HCT116 (cell line): Measurements from ENCODE around the gene HNRNPD. TPM values are rescaled to one million over a fixed set of nuclear protein-coding genes. Genes with fewer than 3 reads are reported as not detected.

Experiments
- ATAC-seq: fragments of 200-7000 bp; cut with Tn5 transposase; 2 replicates; pipeline ENCODE4 v1.9.1; 2020; ENCODE audit warnings: mild to moderate bottlenecking, moderate library complexity
- BruUV-seq: library from RNA; stranded (reverse); fragments of 400-500 nt; replicated peaks from 2 replicates; lab custom pipeline; 2021; lab: Mats Ljungman, UMichigan
- CTCF ChIA-PET: fragments of 300-600 bp; sonication (Branson Sonifier 250); formaldehyde crosslinking; loops from one replicate; lab custom pipeline; 2021; ENCODE audit warnings: antibody characterized with exemption; lab: Charles Lee
- POLR2A ChIA-PET: fragments of 300-600, 350-600 bp; sonication (Branson Sonifier 250); formaldehyde crosslinking; loops from one replicate; lab custom pipeline; 2021; ENCODE audit warnings: antibody characterized with exemption; lab: Charles Lee
- RAD21 ChIA-PET, 2 experiments: fragments of 300-600 bp; sonication (Branson Sonifier 250); formaldehyde crosslinking; loops; one replicate each; lab custom pipeline; 2023; ENCODE audit warnings: low total read pairs in 2 of 2; ENCODE audit not compliant: uncharacterized antibody in 2 of 2, unreplicated experiment in 2 of 2, low non-redundant PET in 1 of 2; lab: Charles Lee
- DNase-seq: peaks from one replicate; pipeline ENCODE4 v3.0.0-alpha.2; 2010; ENCODE audit warnings: low read depth, low spot score
- H2AFZ ChIP-seq: fragments of 200-600 bp; shearing (Covaris generic), sonication (generic); 2 replicates; pipeline ENCODE4 v1.6.1; 2017; ENCODE audit warnings: low read depth, mixed run types, mixed read lengths, antibody characterized with exemption, low read length; ENCODE audit not compliant: poor library complexity, severe bottlenecking
- H3K27ac ChIP-seq: 2 replicates; pipeline ENCODE4 v1.5.1; 2012; ENCODE audit warnings: low read depth, low read length
- H3K27me3 ChIP-seq: fragments of 200-600 bp; sonication (generic); 2 replicates; pipeline ENCODE4 v1.6.1; 2016; ENCODE audit warnings: mixed run types, low read length, mixed read lengths; ENCODE audit not compliant: insufficient read depth
- H3K36me3 ChIP-seq, 2 experiments: fragments of 200-500 bp in 1 of 2; fragments of 200-600 bp in 1 of 2; sonication (Bioruptor generic) in 1 of 2; sonication (generic) in 1 of 2; 2 replicates each; pipeline versions ENCODE4 v1.5.1 to v1.6.1; 2014 to 2016; ENCODE audit warnings: low read length in 2 of 2, inconsistent platforms in 1 of 2, mixed read lengths in 1 of 2, mixed run types in 1 of 2; ENCODE audit not compliant: insufficient read depth in 2 of 2, control insufficient read depth in 1 of 2
- H3K4me1 ChIP-seq, 2 experiments: fragments of 200-600 bp in 1 of 2; sonication (generic) in 1 of 2; 2 replicates each; pipeline versions ENCODE4 v1.5.1 to v1.6.1; 2012 to 2017; ENCODE audit warnings: low read length in 2 of 2, inconsistent platforms in 1 of 2, mild to moderate bottlenecking in 1 of 2, mixed read lengths in 1 of 2, mixed run types in 1 of 2, moderate library complexity in 1 of 2; ENCODE audit not compliant: insufficient read depth in 2 of 2, control insufficient read depth in 1 of 2
- H3K4me2 ChIP-seq: fragments of 200-600 bp; sonication (generic); 2 replicates; pipeline ENCODE4 v1.6.1; 2017; ENCODE audit warnings: mixed run types, low read length, mixed read lengths
- H3K4me3 ChIP-seq, 2 experiments: fragments of 200-600 bp in 1 of 2; sonication (generic) in 1 of 2; replicated peaks in 1 of 2; 2 replicates each; pipeline ENCODE4 v1.5.1; 2011 to 2016; ENCODE audit warnings: low read length in 2 of 2, control low read depth in 1 of 2, low read depth in 1 of 2, mild to moderate bottlenecking in 1 of 2, mixed read lengths in 1 of 2, mixed run types in 1 of 2
- H3K79me2 ChIP-seq: fragments of 200-600 bp; sonication (generic); 2 replicates; pipeline ENCODE4 v1.6.1; 2017; ENCODE audit warnings: mild to moderate bottlenecking, mixed run types, low read length, moderate library complexity, mixed read lengths; ENCODE audit not compliant: insufficient read depth
- H3K9ac ChIP-seq: fragments of 200-600 bp; sonication (generic); 2 replicates; pipeline ENCODE4 v1.6.1; 2016; ENCODE audit warnings: low read length, mixed read lengths
- H3K9me2 ChIP-seq: fragments of 200-600 bp; sonication (generic), shearing (Covaris generic); 2 replicates; pipeline ENCODE4 v1.6.1; 2017; ENCODE audit warnings: mixed run types, mild to moderate bottlenecking, moderate library complexity; ENCODE audit not compliant: insufficient read depth
- H3K9me3 ChIP-seq, 2 experiments: fragments of 200-500 bp in 1 of 2; fragments of 200-600 bp in 1 of 2; sonication (Bioruptor generic) in 1 of 2; sonication (generic) in 1 of 2; 2 replicates each; pipeline ENCODE4 v1.6.1; 2014 to 2017; ENCODE audit warnings: low read length in 2 of 2, mixed read lengths in 2 of 2, inconsistent platforms in 1 of 2, low read depth in 1 of 2, mild to moderate bottlenecking in 1 of 2, mixed run types in 1 of 2, moderate library complexity in 1 of 2; ENCODE audit not compliant: control insufficient read depth in 1 of 2, insufficient read depth in 1 of 2
- H4K20me1 ChIP-seq: fragments of 200-600 bp; sonication (generic), shearing (Covaris generic); 2 replicates; pipeline ENCODE4 v1.6.1; 2017; ENCODE audit warnings: mixed run types, mild to moderate bottlenecking, moderate library complexity; ENCODE audit not compliant: insufficient read depth
- EGR1 ChIP-seq: IDR thresholded peaks from 2 replicates; pipeline ENCODE4 v1.6.1; 2012; ENCODE audit warnings: low read depth
- FOSL1 ChIP-seq: IDR thresholded peaks from 2 replicates; pipeline ENCODE4 v1.6.1; 2012; ENCODE audit warnings: low read depth
- SIN3A ChIP-seq: IDR thresholded peaks from 2 replicates; pipeline ENCODE4 v1.6.1; 2012; ENCODE audit warnings: low read depth
- SRF ChIP-seq: IDR thresholded peaks from 2 replicates; pipeline ENCODE4 v1.6.1; 2012; ENCODE audit warnings: low read depth
- TCF7L2 ChIP-seq: IDR thresholded peaks from 2 replicates; pipeline ENCODE4 v1.7.0; 2011; ENCODE audit warnings: borderline replicate concordance, inconsistent platforms; ENCODE audit not compliant: insufficient read depth, insufficient read length; ENCODE audit errors: extremely low read depth
- YY1 ChIP-seq: IDR thresholded peaks from 2 replicates; pipeline ENCODE4 v1.6.1; 2011; ENCODE audit warnings: low read length, low read depth, moderate library complexity, mild to moderate bottlenecking; ENCODE audit not compliant: insufficient replicate concordance; ENCODE audit errors: extremely low read depth
- ZFX ChIP-seq: fragments of 450-650 bp; IDR thresholded peaks from 2 replicates; pipeline ENCODE4 v1.6.1; 2017
- ZNF274 ChIP-seq: fragments of 200-500 bp; sonication (Bioruptor generic); IDR thresholded peaks from 2 replicates; pipeline ENCODE4 v1.6.1; 2014; ENCODE audit warnings: mild to moderate bottlenecking, low read depth, low read length, inconsistent platforms
- intact Hi-C: fragments of 100-400 bp; cut with micrococcal nuclease; formaldehyde crosslinking; loops from 2 replicates; pipeline ENCODE4 v1.10.0; 2022
- total RNA-seq: library from RNA; stranded (reverse); gene quantifications from one replicate; pipeline ENCODE4 v1.2.1, GENCODE V29; 2021; ENCODE audit not compliant: unreplicated experiment
- TF ChIP-seq, protein P1 (sequence below): IDR thresholded peaks from 2 replicates; pipeline ENCODE4 v1.6.1; 2012; ENCODE audit warnings: low read depth
- TF ChIP-seq, protein P2 (sequence below), 3 experiments: fragments of 200-600 bp in 1 of 3; sonication (generic) in 1 of 3; IDR thresholded peaks in 2 of 3; conservative IDR thresholded peaks in 1 of 3; 2 replicates each; pipeline ENCODE4 v1.5.1; 2012 to 2017; ENCODE audit warnings: low read depth in 2 of 3, low read length in 2 of 3, antibody characterized with exemption in 1 of 3, borderline replicate concordance in 1 of 3, control low read depth in 1 of 3, mild to moderate bottlenecking in 1 of 3, mixed read lengths in 1 of 3, mixed run types in 1 of 3, moderate library complexity in 1 of 3; ENCODE audit not compliant: insufficient read depth in 1 of 3

Gene HNRNPD
- total RNA-seq, 1 experiment from 2014 or later: 357 TPM

GRCh38 chr4:82331814-82332213 is 42.0 kb downstream of the HNRNPD start:
- Histone ChIP-seq H4K20me1 (no peaks in the 10 kb centered on the region), H3K4me3 (no peak overlapping the region), H3K4me1 (no peaks in the 10 kb centered on the region), H3K36me3 (no peaks in the 10 kb centered on the region), H3K4me2 (no peak overlapping the region), H3K79me2 (no peaks in the 10 kb centered on the region), H2AFZ (no peak overlapping the region), H3K9me3 (no peaks in the 10 kb centered on the region), H3K9ac (no peak overlapping the region), H3K27me3 (no peaks in the 10 kb centered on the region), H3K27ac (no peak overlapping the region), H3K9me2 (no peaks in the 10 kb centered on the region)
- ATAC-seq (no peak), DNase-seq (no peak)
- CTCF ChIA-PET: no interaction called here
- intact Hi-C loops: no loop called here
- RAD21 ChIA-PET: no interaction called here
- BruUV-seq: no TSS peak
- TF ChIP-seq FOSL1 (no peak), SRF (no peak), SIN3A (no peak), EGR1 (no peak), YY1 (no peak), TCF7L2 (no peak), ZNF274 (no peak), ZFX (no peak)
- TF ChIP-seq, protein P1, sequence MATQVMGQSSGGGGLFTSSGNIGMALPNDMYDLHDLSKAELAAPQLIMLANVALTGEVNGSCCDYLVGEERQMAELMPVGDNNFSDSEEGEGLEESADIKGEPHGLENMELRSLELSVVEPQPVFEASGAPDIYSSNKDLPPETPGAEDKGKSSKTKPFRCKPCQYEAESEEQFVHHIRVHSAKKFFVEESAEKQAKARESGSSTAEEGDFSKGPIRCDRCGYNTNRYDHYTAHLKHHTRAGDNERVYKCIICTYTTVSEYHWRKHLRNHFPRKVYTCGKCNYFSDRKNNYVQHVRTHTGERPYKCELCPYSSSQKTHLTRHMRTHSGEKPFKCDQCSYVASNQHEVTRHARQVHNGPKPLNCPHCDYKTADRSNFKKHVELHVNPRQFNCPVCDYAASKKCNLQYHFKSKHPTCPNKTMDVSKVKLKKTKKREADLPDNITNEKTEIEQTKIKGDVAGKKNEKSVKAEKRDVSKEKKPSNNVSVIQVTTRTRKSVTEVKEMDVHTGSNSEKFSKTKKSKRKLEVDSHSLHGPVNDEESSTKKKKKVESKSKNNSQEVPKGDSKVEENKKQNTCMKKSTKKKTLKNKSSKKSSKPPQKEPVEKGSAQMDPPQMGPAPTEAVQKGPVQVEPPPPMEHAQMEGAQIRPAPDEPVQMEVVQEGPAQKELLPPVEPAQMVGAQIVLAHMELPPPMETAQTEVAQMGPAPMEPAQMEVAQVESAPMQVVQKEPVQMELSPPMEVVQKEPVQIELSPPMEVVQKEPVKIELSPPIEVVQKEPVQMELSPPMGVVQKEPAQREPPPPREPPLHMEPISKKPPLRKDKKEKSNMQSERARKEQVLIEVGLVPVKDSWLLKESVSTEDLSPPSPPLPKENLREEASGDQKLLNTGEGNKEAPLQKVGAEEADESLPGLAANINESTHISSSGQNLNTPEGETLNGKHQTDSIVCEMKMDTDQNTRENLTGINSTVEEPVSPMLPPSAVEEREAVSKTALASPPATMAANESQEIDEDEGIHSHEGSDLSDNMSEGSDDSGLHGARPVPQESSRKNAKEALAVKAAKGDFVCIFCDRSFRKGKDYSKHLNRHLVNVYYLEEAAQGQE: no peak
- TF ChIP-seq, protein P2, sequence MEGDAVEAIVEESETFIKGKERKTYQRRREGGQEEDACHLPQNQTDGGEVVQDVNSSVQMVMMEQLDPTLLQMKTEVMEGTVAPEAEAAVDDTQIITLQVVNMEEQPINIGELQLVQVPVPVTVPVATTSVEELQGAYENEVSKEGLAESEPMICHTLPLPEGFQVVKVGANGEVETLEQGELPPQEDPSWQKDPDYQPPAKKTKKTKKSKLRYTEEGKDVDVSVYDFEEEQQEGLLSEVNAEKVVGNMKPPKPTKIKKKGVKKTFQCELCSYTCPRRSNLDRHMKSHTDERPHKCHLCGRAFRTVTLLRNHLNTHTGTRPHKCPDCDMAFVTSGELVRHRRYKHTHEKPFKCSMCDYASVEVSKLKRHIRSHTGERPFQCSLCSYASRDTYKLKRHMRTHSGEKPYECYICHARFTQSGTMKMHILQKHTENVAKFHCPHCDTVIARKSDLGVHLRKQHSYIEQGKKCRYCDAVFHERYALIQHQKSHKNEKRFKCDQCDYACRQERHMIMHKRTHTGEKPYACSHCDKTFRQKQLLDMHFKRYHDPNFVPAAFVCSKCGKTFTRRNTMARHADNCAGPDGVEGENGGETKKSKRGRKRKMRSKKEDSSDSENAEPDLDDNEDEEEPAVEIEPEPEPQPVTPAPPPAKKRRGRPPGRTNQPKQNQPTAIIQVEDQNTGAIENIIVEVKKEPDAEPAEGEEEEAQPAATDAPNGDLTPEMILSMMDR (IDR thresholded peaks at IDR 0.05 in 2 of 3, conservative IDR thresholded peaks at IDR 0.05 in 1 of 3; ENCODE audit: borderline replicate concordance in 1 of 3, insufficient read depth in 1 of 3, low read depth in 2 of 3, low read length in 2 of 3): no peak
- POLR2A ChIA-PET: no interaction called here
